GM21526 (cell line): ENCODE measurements around the gene P4HB.

Experiments used
- ATAC-seq: cut with Tn5 transposase; IDR thresholded peaks from one replicate; pipeline ENCODE4 v1.9.1; 2021; ENCODE audit warnings: moderate library complexity; ENCODE audit not compliant: unreplicated experiment, low FRiP score

P4HB gene

GRCh38 chr17:81813371-81813684 is 47.0 kb downstream of the P4HB start:
- ATAC-seq, result no peak

- no peak for ATAC-seq
Measured at GRCh38 chr17:81812571-81813370, 47.6 kb downstream of the P4HB start.

GRCh38 chr17:81811705-81812570 is 48.4 kb downstream of the P4HB start:
- ATAC-seq, result no peak

DNA sequence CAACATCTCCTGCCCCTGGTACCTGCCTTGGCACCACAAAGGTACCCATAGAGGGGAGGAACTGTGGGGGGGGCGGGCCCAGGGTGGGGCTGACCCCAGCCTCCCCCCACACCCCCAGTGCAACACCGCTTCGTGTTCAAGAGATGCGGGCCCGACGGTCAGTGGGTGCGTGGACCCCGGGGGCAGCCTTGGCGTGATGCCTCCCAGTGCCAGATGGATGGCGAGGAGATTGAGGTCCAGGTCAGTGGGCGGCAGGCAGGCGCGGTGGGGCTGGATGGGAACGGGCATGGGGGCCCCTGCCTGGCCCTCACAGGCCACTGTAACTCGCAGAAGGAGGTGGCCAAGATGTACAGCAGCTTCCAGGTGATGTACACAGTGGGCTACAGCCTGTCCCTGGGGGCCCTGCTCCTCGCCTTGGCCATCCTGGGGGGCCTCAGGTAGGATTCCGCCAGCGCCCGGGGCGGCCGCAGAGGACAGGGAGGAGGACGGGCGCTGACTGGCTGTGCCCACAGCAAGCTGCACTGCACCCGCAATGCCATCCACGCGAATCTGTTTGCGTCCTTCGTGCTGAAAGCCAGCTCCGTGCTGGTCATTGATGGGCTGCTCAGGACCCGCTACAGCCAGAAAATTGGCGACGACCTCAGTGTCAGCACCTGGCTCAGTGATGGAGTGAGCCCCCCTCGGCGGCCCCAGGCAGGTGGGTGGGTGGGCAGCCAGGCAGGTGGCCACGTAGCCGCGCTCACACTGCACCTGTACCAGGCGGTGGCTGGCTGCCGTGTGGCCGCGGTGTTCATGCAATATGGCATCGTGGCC is 49.2 kb downstream of the P4HB start:
- ATAC-seq, result no peak

GRCh38 chr17:81810476-81810875 is 49.9 kb downstream of the P4HB start:
- ATAC-seq, result no peak

GRCh38 chr17:81809556-81809998 is 50.8 kb downstream of the P4HB start:
- no peak for ATAC-seq

DNA sequence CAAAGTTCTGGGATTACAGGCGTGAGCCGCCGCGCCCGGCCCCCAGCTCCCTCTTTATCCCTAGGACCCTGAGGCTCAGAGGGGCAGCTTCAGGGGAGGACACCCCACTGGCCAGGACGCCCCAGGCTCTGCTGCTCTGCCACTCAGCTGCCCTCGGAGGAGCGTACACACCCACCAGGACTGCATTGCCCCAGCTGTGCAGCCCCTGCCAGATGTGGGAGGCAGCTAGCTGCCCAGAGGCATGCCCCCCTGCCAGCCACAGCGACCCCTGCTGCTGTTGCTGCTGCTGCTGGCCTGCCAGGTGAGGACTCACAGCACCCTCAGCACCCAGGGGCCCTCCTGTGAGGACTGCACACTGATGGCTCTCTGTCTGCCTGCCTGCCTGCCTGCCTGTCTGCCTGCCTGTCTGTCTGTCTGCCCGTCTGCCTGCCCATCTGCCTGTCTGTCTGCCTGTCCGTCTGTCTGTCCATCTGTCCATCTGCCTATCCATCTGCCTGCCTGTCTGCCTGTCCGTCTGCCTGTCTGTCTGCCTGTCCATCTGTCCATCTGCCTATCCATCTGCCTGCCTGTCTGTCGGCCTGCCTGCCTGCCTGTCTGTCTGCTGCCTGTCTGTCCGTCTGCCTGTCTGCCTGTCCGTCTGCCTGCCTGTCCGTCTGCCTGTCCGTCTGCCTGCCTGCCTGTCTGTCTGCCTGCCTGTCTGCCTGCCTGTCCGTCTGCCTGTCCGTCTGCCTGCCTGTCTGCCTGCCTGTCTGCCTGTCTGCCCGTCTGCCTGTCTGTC is 51.4 kb downstream of the P4HB start:
- no peak for ATAC-seq

DNA sequence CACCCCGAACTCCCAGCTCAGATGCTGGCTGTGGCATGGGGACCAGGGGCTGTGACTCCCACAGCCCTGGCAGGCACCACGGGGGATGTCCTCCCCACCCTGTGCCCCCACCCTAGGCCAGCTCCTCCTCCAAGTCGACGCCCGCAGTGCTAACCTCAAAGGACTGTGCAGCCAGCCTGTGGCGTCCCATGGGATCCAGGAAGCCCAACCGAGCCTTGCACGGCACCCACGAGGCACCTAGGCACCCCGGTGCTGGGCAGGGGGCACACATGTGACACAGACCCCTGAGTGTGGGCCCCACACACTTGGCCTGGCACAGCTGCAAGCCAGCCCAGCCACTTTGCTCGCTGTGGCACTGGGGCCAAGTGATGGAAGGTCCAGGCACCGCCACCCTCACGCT is 52.5 kb downstream of the P4HB start:
- no peak for ATAC-seq

GRCh38 chr17:81807210-81807719 is 53.1 kb downstream of the P4HB start:
- no peak for ATAC-seq

DNA sequence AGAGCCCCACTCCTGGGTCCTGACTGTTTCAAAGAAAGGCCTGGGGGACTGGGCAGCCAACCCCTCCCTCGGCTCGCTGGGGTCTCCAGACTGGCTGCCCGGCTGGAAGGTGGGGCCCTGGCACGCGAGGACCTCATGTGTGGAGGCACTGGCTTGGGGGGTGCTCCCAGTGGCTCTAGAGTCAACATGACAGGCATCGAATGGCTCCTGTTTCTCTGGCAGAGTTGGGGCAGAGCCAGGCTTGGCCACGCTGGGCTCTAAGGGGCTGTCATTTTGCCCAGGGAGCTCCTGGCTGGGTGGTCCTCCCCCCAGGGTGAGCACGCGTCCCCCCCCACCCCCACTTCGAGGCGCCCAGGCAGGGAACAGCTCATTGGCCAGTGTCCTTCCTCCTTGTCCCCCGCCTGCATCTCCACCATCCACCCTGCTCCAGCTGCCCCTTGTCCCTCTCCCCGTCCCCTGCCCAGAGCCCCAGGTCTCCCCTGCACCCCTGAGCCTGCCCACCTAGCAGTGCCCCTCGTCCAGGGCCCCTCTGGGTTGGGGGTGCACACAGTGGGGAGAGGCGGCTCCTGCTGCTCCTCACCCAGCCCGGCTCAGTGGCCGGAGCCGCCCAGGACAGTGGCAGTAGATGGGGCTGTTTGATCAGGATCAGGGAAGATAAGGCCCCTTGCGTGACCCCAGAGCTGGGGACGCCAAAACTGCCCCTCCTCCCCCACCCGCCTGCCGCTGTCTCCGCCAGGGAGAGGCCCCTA is 53.7 kb downstream of the P4HB start:
- ATAC-seq, result no peak

DNA sequence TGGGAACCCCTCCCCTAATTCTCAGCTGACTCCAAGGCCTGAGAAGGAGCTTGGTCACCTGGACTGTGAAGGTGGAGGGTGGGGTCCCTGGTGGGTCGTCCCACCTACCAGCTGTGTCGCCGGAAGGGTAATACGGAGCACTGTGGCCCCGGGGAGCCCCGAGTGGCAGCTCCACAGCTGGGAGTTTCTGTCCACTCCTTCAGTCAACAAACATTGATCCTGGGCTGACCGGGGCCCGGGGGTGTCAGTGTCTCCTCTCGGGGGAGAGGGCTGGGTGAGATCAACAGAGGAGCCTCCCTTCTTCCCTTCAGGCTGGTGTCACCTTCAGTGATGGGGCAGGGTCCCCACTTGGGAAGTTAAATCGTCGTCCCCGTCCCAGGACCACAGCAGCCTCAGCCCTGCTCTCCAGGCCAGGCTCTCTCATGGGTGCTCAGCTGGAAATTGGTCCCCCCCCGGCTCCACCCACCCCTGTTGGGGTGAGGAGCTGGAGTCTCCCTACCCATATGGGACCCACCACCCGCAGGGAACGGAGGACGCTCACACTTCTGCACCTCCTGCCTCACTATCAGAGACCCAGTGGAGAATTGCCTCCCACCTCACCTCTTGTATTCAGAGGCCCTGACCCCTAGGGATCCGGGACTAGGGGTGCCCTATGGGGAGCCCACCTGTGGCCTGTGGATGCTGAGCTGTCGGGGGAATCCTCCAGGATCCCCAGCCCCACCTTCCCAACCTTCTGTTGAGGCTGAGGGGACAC is 54.5 kb downstream of the P4HB start:
- ATAC-seq, result no peak

GRCh38 chr17:81804559-81805399 is 55.6 kb downstream of the P4HB start:
- ATAC-seq, result no peak

DNA sequence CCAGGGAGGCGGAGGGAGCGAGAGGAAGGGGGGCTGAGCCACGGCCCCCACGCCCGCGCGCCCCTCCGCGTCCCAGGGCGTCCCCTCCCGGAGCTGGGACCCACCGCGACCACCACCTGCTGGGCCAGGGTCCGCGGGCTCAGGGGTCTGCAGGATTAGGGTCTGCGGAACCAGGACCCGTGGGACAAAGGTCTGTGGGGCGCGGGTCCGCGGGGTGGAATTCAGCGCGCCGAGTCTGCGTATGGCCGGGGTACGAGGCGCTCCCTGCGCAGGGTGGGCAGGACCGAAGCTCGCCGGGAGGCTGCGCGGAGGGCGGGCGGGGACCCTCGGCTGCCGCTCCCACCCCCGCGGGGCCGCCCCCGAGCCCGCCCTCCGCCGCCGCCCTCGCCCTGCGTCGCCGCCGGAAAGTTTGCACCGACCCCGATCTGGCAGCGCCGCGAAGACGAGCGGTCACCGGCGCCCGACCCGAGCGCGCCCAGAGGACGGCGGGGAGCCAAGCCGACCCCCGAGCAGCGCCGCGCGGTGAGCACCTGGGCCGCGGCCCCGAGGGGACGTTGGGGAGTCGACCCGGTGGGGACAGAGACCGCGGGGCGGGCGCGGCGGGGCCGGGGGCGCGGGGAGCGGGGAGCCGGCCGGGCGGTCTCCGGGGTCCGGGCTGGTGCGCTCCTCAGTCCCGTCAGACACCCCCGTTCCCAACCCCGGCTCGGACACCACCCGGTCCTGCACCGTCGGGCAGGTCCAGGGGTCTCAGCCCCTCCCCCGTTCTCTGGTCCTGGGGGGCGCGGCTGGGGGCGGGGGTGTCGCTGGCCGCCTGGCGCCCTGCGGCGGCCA is 56.4 kb downstream of the P4HB start, which contains the start of gene GCGR:
TSS of gene GCGR (plus strand) at position 423 of the 831 bp plus-strand sequence. CDS start 4,869 bp downstream, outside the sequence.
- ATAC-seq, result no peak

DNA sequence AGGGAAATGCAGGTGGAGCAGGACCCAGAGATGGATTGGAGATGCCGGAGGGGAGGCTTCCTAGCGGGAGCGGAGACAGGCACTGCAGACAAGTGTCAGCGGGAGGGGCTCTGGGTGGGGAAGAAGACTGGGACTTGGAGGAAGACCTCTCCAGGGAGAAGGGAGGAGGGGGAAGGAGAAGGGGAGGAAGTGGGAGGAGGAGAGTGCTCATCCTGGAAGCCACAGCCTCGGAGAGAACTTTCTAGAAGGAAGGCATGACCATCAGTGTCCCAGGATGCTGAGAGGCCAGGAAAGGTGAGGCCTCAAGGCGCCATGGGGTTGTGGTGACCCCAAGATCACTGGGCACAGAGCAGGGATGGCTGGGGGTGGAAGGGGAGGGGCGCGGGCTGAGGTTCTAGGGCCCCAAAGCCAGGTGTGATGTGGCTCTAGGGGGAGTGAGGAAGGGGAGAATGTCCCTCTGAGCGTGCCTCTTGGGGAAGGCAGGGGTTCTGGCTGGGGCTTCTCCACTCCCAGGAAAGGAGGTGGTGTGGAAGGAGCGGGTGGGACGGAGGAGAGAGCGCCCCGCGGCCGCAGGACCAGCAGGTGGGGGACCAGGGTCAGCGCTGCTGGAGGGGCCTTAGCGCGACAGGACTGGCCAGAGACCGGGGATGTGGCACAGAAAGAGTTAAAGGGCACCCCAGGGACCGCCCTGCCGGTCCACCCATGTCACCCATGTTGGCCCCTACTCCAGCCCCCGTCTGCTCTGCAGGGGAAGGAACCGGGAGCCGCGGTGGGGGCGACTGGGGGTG is 57.3 kb downstream of the P4HB start:
- ATAC-seq, result no peak

DNA sequence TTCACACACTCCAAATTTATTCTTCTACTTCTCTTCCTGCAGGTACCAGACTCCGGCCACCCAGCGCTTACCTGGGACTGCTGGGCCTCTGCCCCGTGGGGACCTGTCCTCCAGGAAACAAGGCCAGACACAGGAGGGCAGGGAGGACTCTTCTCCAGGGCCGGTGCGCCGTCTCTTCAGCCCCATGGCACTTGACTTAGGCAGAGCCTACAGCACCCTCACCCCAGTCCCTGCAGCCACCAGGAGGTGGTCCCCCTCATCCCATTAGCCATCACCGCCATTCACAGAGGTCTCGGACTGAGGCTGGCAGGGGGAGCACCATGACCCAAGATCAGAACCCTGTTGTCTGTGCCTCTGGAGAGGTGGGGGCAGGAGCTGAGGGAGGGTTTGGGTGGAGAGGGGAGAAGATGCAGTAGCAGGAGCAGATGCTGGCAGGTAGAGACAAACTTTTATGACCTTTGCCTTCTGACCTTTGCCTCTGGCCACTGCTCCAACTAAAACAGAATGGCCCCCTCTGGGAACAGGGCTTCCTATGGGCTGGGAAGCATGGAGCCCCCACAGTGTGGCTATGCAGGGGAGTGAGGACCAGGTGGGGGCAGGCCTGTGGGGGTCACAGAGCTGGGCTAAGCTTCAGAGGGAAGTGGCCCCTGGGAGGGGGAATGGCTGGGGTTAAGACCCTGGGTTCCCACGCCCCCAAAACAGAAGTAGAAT is 58.1 kb downstream of the P4HB start:
- no peak for ATAC-seq
